ENCODE data around the gene ENAH. TPM values are rescaled to one million over a fixed set of nuclear protein-coding genes. Genes with fewer than 3 reads are reported as not detected.

The ENAH gene
- total and polyA plus RNA-seq, 12 donors = 12.4 to 201 (median 99.8) TPM

- Histone ChIP-seq H3K4me1 (peaks cover 0 to 37% (median 14%) of the 10 kb centered on the region in 9 donors), H3K27me3 (no peaks in the 10 kb centered on the region), H3K27ac (no peak overlapping the region), H3K4me3 (no peak overlapping the region), H3K9me3 (no peaks in the 10 kb centered on the region), H3K36me3 (peaks cover 0 to 22% (median 0%) of the 10 kb centered on the region in 9 donors)
- intact Hi-C loops (cut with DNase I) = no loop called here
- ATAC-seq = no peak
- no peak for TF ChIP-seq CTCF (IDR thresholded peaks at IDR 0.05)
- no peak for DNase-seq
- WGBS, 2 donors = 95 to 96% methylated on average over 4 of the region's 4 CpGs
Observed at GRCh38 chr1:225529726-225530125, 123.2 kb downstream of the ENAH start.

- intact Hi-C loops (cut with DNase I) = no loop called here
- TF ChIP-seq CTCF (IDR thresholded peaks at IDR 0.05) = no peak
Observed at GRCh38 chr1:225527575-225527974, 125.3 kb downstream of the ENAH start.

GRCh38 chr1:225526878-225527277 lies 126.0 kb downstream of the ENAH start:
- Histone ChIP-seq H3K9me3 (no peaks in the 10 kb centered on the region), H3K27me3 (no peaks in the 10 kb centered on the region), H3K4me1 (peaks cover 0 to 32% (median 10%) of the 10 kb centered on the region in 9 donors), H3K27ac (no peak overlapping the region), H3K36me3 (peaks cover 0 to 22% (median 0%) of the 10 kb centered on the region in 9 donors), H3K4me3 (no peak overlapping the region)
- intact Hi-C loops (cut with DNase I) = no loop called here
- ATAC-seq (peak in 4 of 8 donors; percentile 27 to 62 (median 44)), DNase-seq (no peak)
- 22 to 27% methylated on average over 3 of the region's 3 CpGs for WGBS, 2 donors
- TF ChIP-seq CTCF (IDR thresholded peaks at IDR 0.05) = no peak

More at GRCh38 chr1:225527575-225527974, 125.3 kb downstream of the ENAH start:
- no peak overlapping the region for H3K4me3 ChIP-seq
- H3K36me3 ChIP-seq = peaks cover 0 to 22% (median 0%) of the 10 kb centered on the region in 9 donors
- no peaks in the 10 kb centered on the region for H3K27me3 ChIP-seq
- WGBS, 2 donors = 89 to 96% methylated on average over 5 of the region's 5 CpGs
- no peak for DNase-seq
- H3K4me1 ChIP-seq = peaks cover 0 to 32% (median 10%) of the 10 kb centered on the region in 9 donors
- no peak overlapping the region for H3K27ac ChIP-seq
- no peak for ATAC-seq
- H3K9me3 ChIP-seq = no peaks in the 10 kb centered on the region

- ATAC-seq (no peak), DNase-seq (no peak)
- no peaks in the 10 kb centered on the region for H3K27me3 ChIP-seq
- peaks cover 0 to 19% (median 0%) of the 10 kb centered on the region in 9 donors for H3K36me3 ChIP-seq
- H3K4me1 ChIP-seq = peaks cover 0 to 32% (median 10%) of the 10 kb centered on the region in 9 donors
- H3K9me3 ChIP-seq = no peaks in the 10 kb centered on the region
- no peak for TF ChIP-seq CTCF (IDR thresholded peaks at IDR 0.05)
- H3K27ac ChIP-seq = no peak overlapping the region
- 94 to 97% methylated on average over 7 of the region's 7 CpGs for WGBS, 2 donors
- H3K4me3 ChIP-seq = no peak overlapping the region
- intact Hi-C loops (cut with DNase I) = no loop called here
Observed at GRCh38 chr1:225525377-225525776, 127.5 kb downstream of the ENAH start.
